Smooth muscle cell (in vitro differentiated cells): ENCODE results near the gene KRT24. TPM values are rescaled to one million over a fixed set of nuclear protein-coding genes. Genes with fewer than 3 reads are reported as not detected.

ENCODE experiments used
- DNase-seq: peaks from one replicate; lab custom pipeline; 2025; ENCODE audit not compliant: unreplicated experiment; lab: John Stamatoyannopoulos, UW
- H2AFZ ChIP-seq: fragments of 200-600 bp; sonication (generic); 2 replicates; pipeline ENCODE4 v1.6.0; 2016; ENCODE audit warnings: antibody characterized with exemption, low read depth, mild to moderate bottlenecking
- H3F3A ChIP-seq: fragments of 200-600 bp; sonication (generic); 2 replicates; pipeline ENCODE4 v1.6.0; 2017; ENCODE audit warnings: antibody characterized with exemption, low read depth
- H3K27ac ChIP-seq: fragments of 200-600 bp; sonication (generic); 2 replicates; pipeline ENCODE4 v1.5.1; 2016; ENCODE audit warnings: low read depth, mild to moderate bottlenecking
- H3K27me3 ChIP-seq: fragments of 200-600 bp; sonication (generic); 2 replicates; pipeline ENCODE4 v1.6.1; 2016; ENCODE audit warnings: low read depth, mild to moderate bottlenecking
- H3K36me3 ChIP-seq: fragments of 200-600 bp; sonication (generic); 2 replicates; pipeline ENCODE4 v1.5.1; 2016; ENCODE audit warnings: low read depth
- H3K4me1 ChIP-seq: fragments of 200-600 bp; sonication (generic); 2 replicates; pipeline ENCODE4 v1.5.1; 2016; ENCODE audit warnings: low read depth
- H3K4me2 ChIP-seq: fragments of 200-600 bp; sonication (generic); 2 replicates; pipeline ENCODE4 v1.6.0; 2016; ENCODE audit warnings: mild to moderate bottlenecking
- H3K4me3 ChIP-seq: fragments of 200-600 bp; sonication (generic); 2 replicates; pipeline ENCODE4 v1.5.1; 2016; ENCODE audit warnings: mild to moderate bottlenecking
- H3K79me2 ChIP-seq: fragments of 200-600 bp; sonication (generic); 2 replicates; pipeline ENCODE4 v1.6.0; 2016; ENCODE audit warnings: low read depth, mild to moderate bottlenecking
- H3K9ac ChIP-seq: fragments of 200-600 bp; sonication (generic); 2 replicates; pipeline ENCODE4 v1.6.0; 2016; ENCODE audit warnings: low read depth
- H3K9me3 ChIP-seq: fragments of 200-600 bp; sonication (generic); replicated peaks from 2 replicates; pipeline ENCODE4 v1.5.1; 2016; ENCODE audit warnings: low read depth
- H4K20me1 ChIP-seq: fragments of 200-600 bp; sonication (generic); 2 replicates; pipeline ENCODE4 v1.6.0; 2016; ENCODE audit warnings: low read depth
- CTCF ChIP-seq: fragments of 200-600 bp; sonication (generic); IDR thresholded peaks from 2 replicates; pipeline ENCODE4 v1.5.1; 2017; ENCODE audit warnings: borderline replicate concordance, mild to moderate bottlenecking, antibody characterized with exemption; ENCODE audit not compliant: insufficient read depth, poor library complexity, severe bottlenecking
- WGBS: methylation state at CpG from one replicate; pipeline ENCODE4 v1.1.7; 2016; ENCODE audit warnings: low lambda C conversion rate; 5-methylcytosine and 5-hydroxymethylcytosine counted together
- polyA plus RNA-seq: library from polyadenylated mRNA; unstranded; fragments of >200 nt; fragmentation: Nextera tagmentation; extraction: Ambion mirVana; gene quantifications from 2 replicates; pipeline ENCODE4 v1.2.1, GENCODE V29; 2016
- total RNA-seq: library from RNA; depleted of rRNA; stranded (reverse); fragments of >200 nt; gene quantifications from 2 replicates; pipeline ENCODE4 v1.2.3, GENCODE V29; 2014

KRT24 gene
- total and polyA plus RNA-seq, 2 experiments from 2014 or later = not detected

DNA sequence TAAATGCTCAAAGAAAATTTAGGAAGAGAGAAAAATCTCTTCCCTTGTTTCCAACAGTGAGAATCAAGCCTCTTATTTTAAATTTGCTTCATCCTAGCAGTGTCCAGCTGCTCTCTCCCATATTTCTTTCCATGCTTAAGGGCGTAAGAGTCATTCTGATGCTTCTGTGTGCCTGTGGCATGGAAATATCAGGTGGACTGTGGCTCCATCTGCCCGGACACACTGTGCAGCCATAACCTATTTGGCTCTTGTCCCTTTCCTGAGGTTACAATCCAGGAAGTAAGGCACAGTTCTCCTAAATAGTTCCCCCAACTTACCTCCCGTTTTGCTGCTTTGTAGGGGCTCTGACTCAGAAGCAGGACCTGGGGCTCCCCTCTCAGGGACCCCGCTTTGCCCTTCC lies 32.3 kb downstream of the KRT24 start:
- Histone ChIP-seq H3K4me1 (no peaks in the 10 kb centered on the region), H3K79me2 (no peaks in the 10 kb centered on the region), H3K9me3 (no peaks in the 10 kb centered on the region), H2AFZ (no peak overlapping the region), H3K36me3 (no peaks in the 10 kb centered on the region), H3F3A (no peaks in the 10 kb centered on the region), H3K27ac (no peak overlapping the region), H3K4me3 (no peak overlapping the region), H3K4me2 (no peak overlapping the region), H3K27me3 (peaks cover 20% of the 10 kb centered on the region), H3K9ac (no peak overlapping the region), H4K20me1 (no peaks in the 10 kb centered on the region)
- TF ChIP-seq CTCF = no peak
- WGBS = 82% methylated on average over 4 of the region's 4 CpGs
- no peak for DNase-seq

DNA sequence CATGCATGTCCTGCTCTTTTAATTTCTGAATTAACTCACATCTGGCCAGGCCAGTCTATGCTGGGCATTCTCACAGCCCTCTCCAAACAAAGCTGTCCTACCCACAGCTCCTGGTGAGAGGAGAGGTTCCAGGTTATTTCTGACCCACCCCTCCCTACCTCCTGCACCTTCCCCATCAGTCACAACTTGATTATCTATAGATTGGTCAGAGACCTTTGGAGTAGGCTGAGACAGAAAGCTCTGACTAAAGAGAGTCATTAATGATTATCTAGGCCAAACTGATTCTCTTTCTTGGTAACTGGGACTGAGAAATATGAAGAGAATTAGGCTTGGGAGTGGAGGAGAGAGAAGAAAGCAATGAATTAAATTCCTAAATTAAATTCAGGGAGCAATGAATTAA lies 37.2 kb downstream of the KRT24 start:
- H3K9me3 ChIP-seq = no peaks in the 10 kb centered on the region
- no peak overlapping the region for H3K4me3 ChIP-seq
- H3K9ac ChIP-seq = no peak overlapping the region
- peaks cover 8% of the 10 kb centered on the region for H3K27me3 ChIP-seq
- no peak for DNase-seq
- H2AFZ ChIP-seq = no peak overlapping the region
- no peak overlapping the region for H3K4me2 ChIP-seq
- H3K4me1 ChIP-seq = no peaks in the 10 kb centered on the region
- no peaks in the 10 kb centered on the region for H4K20me1 ChIP-seq
- no peak for TF ChIP-seq CTCF
- no peaks in the 10 kb centered on the region for H3K79me2 ChIP-seq
- no peak overlapping the region for H3K27ac ChIP-seq
- no peaks in the 10 kb centered on the region for H3F3A ChIP-seq
- H3K36me3 ChIP-seq = no peaks in the 10 kb centered on the region

- H3K4me1 ChIP-seq = no peaks in the 10 kb centered on the region
- H3K27ac ChIP-seq = no peak within 1 kb of the TSS
- H2AFZ ChIP-seq = peak within 1 kb of the TSS; percentile 98
- 16% methylated on average over 12 of the region's 12 CpGs for WGBS
- H3F3A ChIP-seq = no peaks in the 10 kb centered on the region
- no peak for TF ChIP-seq CTCF
- no peak for DNase-seq
- H3K27me3 ChIP-seq = no peaks in the 10 kb centered on the region
- H3K79me2 ChIP-seq = no peaks in the 10 kb centered on the region
- no peaks in the 10 kb centered on the region for H3K9me3 ChIP-seq
- no peaks in the 10 kb centered on the region for H4K20me1 ChIP-seq
- H3K4me3 ChIP-seq = peak within 1 kb of the TSS; percentile 47
- H3K36me3 ChIP-seq = no peaks in the 10 kb centered on the region
- H3K4me2 ChIP-seq = peak within 1 kb of the TSS; percentile 90
- H3K9ac ChIP-seq = no peak within 1 kb of the TSS
Observed at GRCh38 chr17:40664582-40665333, 38.8 kb downstream of the KRT24 start, which contains the start of gene KRT222. KRT222 (minus strand) TSS chr17:40665177; CDS start chr17:40665099, 78 bp downstream.

- Histone ChIP-seq H3K4me3 (no peak overlapping the region), H3K27ac (no peak overlapping the region), H2AFZ (no peak overlapping the region), H3F3A (no peaks in the 10 kb centered on the region), H3K36me3 (no peaks in the 10 kb centered on the region), H3K4me1 (no peaks in the 10 kb centered on the region), H3K4me2 (no peak overlapping the region), H3K9me3 (no peaks in the 10 kb centered on the region), H3K27me3 (no peaks in the 10 kb centered on the region), H3K9ac (no peak overlapping the region), H3K79me2 (no peaks in the 10 kb centered on the region), H4K20me1 (no peaks in the 10 kb centered on the region)
- 82% methylated on average over 3 of the region's 3 CpGs for WGBS
- DNase-seq = no peak
- no peak for TF ChIP-seq CTCF
Observed at GRCh38 chr17:40663252-40663651, 40.3 kb downstream of the KRT24 start.
